Activated CD4-positive, alpha-beta T cell treated with anti-CD3 and anti-CD28 coated beads for 48 hours (primary cell): Measurements from ENCODE around the gene PINLYP.
"Not testable (repeated sequence)": the region's sequence is repeated elsewhere in the genome, so short reads cannot be mapped to it uniquely, and the experiment has no call there.

Experiments
- DNase-seq: peaks from one replicate; pipeline ENCODE4 v3.0.0-alpha.2; 2020

The PINLYP gene

GRCh38 chr19:43575156-43575950, at the start of gene PINLYP, which contains the start of gene XRCC1:
TSS of gene PINLYP (plus strand) at chr19:43575801. CDS start at chr19:43577192, 1,391 bp downstream.
TSS of gene XRCC1 (minus strand) at chr19:43575527. CDS start at chr19:43575458, 69 bp downstream.
- peak; percentile 98 for DNase-seq

DNA sequence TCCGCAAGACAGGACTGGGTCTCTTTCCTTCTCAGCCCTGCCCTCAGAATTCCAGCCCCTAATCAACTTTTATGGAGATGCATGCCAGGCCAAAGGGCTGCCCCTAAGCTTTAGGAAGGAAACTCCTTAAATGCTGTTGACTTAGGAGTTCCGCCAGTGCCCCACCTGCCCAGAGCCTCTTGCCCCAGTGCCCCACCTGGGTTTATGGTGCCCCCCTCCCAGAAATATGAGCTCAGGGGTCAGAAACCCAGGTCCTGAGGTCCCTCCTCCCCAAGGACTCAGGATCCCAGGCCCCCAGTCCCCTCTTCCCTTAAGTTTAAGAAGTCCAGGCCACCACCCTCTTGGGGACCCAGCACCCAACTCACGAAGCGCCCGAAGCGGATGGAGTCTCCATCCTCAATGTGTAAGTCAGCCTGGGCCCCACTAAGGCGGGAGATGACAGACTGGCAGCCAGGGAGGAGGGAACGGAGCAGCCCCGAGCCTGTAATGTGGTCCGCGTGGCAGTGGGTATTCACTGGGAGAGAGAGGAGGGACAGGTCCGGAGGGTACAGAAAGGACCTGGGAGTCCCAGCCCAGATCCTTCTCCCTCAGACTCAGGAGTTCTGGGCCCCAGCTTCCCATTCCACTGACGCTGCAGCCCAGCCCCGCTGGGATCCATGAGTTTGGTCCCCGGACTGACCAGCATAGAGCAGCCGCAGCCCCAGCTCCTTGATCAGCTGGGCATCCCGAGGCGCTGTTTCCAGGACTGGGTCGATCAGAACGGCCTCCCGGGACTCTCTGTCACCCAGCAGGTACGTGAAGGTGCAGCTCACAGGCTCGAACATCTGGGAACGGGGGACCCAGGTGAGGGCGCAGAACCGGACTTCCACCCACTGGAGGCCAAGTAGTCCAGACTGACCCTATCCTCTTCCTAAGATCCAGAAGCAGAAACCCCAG, 49.5 kb upstream of the PINLYP start:
- DNase-seq, result peak; percentile 60

DNA sequence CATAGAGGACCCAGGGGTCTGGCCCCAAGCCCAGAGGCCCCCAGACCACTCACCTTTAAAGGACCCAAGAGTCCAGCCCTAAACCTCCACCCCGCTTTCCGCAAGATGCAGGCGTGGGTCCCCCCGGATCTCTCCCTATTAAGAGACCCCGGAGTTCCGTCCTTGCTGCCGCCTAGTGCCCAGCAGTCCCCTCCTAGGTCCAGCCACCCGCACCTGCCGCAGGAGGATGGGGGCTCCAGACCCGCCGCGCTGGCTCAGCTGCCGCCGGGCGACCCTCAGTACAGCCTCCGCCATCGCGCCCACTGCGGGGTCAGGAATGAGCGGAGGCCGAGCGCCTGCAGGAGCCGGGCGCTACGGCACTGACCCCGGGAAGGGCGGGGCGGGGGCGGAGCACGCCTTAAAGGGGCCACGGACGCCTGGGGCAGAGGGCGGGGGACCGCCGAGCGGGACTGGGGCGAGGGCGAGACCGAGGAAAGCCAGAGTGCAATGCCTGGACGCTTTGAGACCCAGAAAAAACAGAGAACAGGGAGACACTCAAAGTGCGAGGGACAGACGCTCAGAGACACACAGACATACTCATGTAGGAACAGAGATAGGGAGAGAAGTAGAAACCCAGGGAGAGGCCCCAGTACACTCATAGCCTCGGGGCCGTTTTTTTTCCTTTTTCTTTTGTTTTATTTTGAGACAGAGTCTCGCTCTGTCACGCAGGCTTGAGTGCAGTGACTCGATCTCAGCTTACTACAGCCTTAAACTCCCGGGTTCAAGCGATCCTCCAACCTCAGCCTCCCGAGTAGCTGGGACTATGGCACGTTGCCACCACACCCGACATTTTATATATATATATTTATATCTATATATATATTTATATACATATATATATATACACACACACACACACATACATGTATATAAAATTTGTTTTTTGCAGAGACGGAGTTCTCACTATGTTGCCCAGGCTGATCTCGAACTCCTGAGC, 48.4 kb upstream of the PINLYP start, which contains the start of gene ETHE1:
Gene ETHE1 (minus strand): TSS at position 318 of the 976 bp plus-strand sequence. CDS start 24 bp downstream, at position 294.
- DNase-seq, result peak; percentile 86

- no peak for DNase-seq
Observed at GRCh38 chr19:43527860-43528622, 47.6 kb upstream of the PINLYP start.

DNA sequence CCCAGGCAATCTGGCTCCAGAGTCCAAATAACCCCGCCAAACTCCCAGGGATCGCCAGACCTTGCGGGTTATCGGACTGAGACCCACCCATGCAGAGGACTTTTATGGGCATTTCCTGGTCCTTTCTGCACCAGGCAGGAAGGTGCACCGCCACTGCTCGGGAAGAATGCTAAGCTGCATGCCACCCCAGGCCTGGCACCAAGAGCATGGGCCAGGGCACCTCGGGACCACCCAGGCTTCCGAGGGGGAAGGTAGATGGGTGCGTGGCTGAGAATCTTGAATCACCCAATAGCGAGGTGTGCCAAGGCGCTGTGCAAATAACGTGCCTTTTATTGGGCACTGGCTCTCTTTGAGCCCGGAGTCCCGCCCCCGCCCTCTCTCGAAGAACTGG, 43.0 kb upstream of the PINLYP start:
- DNase-seq, result no peak

GRCh38 chr19:43532962-43533545, 42.5 kb upstream of the PINLYP start, which contains the start of gene ZNF575:
TSS of gene ZNF575 (plus strand) at chr19:43533188. CDS start at chr19:43534423, 1,235 bp downstream.
- peak; percentile 94 for DNase-seq

DNA sequence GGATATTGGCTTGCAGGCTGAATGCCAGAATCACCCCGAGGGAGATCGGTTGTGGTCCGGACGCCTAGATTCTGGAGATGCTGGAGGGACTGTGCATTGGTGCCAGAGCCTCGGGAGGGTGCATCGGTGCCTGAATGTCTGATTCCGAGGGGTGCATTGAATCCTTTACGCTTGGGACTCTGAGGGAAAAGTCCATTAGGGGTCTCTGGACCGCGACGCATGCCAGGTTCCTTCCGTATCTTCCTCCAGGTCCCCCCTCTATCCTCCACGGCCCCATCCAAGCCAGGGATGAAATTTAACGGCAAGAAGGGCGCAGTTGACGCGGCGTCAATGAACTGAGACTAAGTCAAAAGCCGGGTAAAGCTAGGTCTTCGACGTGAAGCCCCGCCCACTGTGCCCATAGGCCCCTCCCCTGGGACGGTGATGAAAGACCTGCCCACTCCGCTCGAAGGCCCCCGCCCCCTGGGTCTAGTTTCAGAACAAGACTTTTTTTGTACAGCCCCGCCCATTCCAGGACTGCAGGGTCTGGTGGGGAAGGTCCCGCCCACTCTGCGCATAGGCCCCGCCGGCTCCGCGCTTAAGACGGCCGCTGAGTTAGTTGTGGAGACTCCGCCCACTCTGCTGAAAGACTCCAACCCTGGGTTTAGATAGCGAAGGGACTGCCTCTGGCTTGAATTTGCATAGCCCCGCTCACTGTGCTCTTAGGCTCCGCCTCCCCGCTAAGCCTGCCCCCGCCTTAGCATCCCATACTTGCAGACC, 41.9 kb upstream of the PINLYP start:
- DNase-seq, result peak; percentile 99

GRCh38 chr19:43534305-43534815, 41.2 kb upstream of the PINLYP start:
- no peak for DNase-seq

DNA sequence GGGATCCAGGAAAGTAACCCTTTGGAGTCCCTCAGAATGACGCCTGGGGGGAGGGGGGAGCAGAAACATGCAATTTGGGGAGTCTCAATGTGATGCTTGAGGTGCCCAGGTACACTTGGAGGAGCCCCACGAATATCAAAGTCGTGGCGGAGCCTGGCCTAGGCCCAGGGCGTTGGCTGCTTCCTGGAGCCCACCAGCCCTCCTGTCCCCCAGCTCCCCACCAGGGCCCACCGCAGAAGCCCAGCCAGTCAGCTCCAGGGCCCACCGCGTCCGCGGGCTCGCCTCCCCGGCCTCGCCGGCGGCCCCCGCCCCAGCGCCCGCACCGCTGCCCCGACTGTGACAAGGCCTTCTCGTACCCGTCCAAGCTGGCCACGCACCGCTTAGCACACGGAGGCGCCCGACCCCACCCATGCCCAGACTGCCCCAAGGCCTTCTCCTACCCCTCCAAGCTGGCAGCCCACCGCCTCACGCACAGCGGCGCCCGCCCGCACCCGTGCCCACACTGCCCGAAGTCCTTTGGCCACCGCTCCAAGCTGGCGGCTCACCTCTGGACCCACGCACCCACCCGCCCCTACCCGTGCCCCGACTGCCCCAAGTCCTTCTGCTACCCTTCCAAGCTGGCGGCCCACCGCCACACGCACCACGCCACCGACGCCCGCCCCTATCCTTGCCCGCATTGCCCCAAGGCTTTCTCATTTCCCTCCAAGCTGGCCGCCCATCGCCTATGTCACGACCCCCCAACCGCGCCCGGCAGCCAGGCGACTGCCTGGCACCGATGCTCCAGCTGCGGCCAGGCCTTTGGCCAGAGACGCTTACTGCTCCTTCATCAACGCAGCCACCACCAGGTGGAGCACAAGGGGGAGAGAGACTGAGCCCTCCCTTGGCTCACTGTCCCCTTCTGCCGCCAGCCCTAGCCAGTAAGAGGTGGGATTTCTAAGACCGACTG, 40.5 kb upstream of the PINLYP start:
- peak; percentile 39 for DNase-seq

GRCh38 chr19:43538922-43539321, 36.7 kb upstream of the PINLYP start:
- DNase-seq, result no peak

DNA sequence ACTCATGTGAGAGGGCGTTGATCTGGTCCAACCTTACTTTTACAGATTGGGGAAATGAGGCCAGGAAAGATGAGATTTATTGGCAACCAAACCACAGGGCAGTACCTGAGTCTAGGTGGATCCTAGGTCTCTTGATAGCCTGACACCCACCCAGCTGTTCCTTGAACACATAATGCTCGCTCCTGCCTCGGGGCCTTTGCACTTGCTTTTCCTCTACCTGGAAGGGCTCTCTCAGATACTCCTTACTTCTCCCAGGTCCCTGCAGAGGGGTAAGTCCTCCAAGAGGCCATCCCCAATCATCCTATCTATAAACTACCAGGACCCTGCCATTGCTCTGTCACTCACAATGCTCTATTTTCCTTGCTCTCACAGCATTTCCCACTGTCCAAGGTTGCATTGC, 35.2 kb upstream of the PINLYP start:
- DNase-seq, result no peak

- no peak for DNase-seq
Observed at GRCh38 chr19:43541920-43542650, 33.5 kb upstream of the PINLYP start.

GRCh38 chr19:43544077-43544476, 31.5 kb upstream of the PINLYP start:
- no peak for DNase-seq

GRCh38 chr19:43545276-43545675, 30.3 kb upstream of the PINLYP start:
- no peak for DNase-seq

GRCh38 chr19:43545981-43546380, 29.6 kb upstream of the PINLYP start:
- no peak for DNase-seq

DNA sequence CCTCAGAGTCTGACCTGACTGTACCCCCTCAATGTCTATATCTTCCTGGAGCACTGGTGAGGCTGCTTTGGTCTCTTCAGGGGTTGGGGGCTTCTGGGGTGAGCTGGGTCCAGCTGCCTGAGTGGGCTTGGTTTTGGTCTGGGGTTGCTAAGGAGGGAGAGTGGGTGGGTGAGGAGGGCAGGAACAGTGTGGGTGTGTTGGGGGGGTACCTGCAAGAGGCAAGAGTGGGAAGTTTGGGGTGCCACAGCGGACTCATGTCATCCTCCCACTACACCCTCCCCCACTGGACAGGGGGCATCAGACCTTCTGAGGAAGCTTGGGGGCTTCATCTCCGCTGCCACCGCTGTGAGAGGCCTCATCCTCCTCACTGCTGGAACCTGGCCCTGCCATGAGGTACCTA, 29.0 kb upstream of the PINLYP start:
- DNase-seq, result no peak

GRCh38 chr19:43547926-43548325, 27.7 kb upstream of the PINLYP start:
- DNase-seq, result not testable (repeated sequence)

GRCh38 chr19:43548706-43549105, 26.9 kb upstream of the PINLYP start:
- DNase-seq, result no peak
